H1 (cell line): ENCODE data around the gene DUS1L. TPM values are rescaled to one million over a fixed set of nuclear protein-coding genes. Genes with fewer than 3 reads are reported as not detected.

Source experiments
- CTCF ChIA-PET: fragments of 300-600 bp; sonication (Branson Sonifier 250); formaldehyde crosslinking; loops from one replicate; lab custom pipeline; 2021; ENCODE audit not compliant: partially characterized antibody; lab: Charles Lee
- POLR2A ChIA-PET: fragments of 300-600 bp; sonication (Branson Sonifier 250); formaldehyde crosslinking; loops from one replicate; lab custom pipeline; 2021; ENCODE audit warnings: inconsistent platforms; ENCODE audit not compliant: partially characterized antibody; lab: Charles Lee
- DNase-seq, 2 experiments: peaks; one replicate each; pipeline versions ENCODE4 v3.0.0 to v3.0.0-alpha.2; 2010 to 2022; ENCODE audit warnings: low spot score in 2 of 2, low read depth in 1 of 2, mixed read lengths in 1 of 2
- FAIRE-seq: peaks from 2 replicates; lab custom pipeline; 2011; peaks lifted over from hg19 to GRCh38; lab: Jason Lieb, UNC
- H2AFZ ChIP-seq: 2 replicates; pipeline ENCODE4 v1.8.1; 2012; ENCODE audit warnings: low read length, inconsistent platforms
- H2AK5ac ChIP-seq: 2 replicates; pipeline ENCODE4 v1.6.1; 2013; ENCODE audit warnings: low read depth, low read length
- H2BK120ac ChIP-seq: replicated peaks from 2 replicates; pipeline ENCODE3; 2013; ENCODE audit warnings: low read depth, low read length, inconsistent platforms
- H2BK12ac ChIP-seq: 2 replicates; pipeline ENCODE4 v1.6.1; 2013; ENCODE audit warnings: low read depth, low read length
- H2BK15ac ChIP-seq: 2 replicates; pipeline ENCODE4 v1.6.1; 2013; ENCODE audit warnings: low read length
- H2BK20ac ChIP-seq: 2 replicates; pipeline ENCODE4 v1.6.1; 2013; ENCODE audit warnings: low read length
- H2BK5ac ChIP-seq: 2 replicates; pipeline ENCODE4 v1.6.1; 2013; ENCODE audit warnings: low read depth, low read length
- H3K14ac ChIP-seq: 2 replicates; pipeline ENCODE4 v1.6.1; 2013; ENCODE audit warnings: inconsistent platforms; ENCODE audit not compliant: insufficient read length
- H3K18ac ChIP-seq: 2 replicates; pipeline ENCODE4 v1.6.1; 2013; ENCODE audit warnings: low read length; ENCODE audit errors: extremely low read depth
- H3K23ac ChIP-seq: 2 replicates; pipeline ENCODE4 v1.6.1; 2013; ENCODE audit warnings: inconsistent platforms; ENCODE audit not compliant: insufficient read length
- H3K23me2 ChIP-seq: 2 replicates; pipeline ENCODE4 v1.6.1; 2013; ENCODE audit warnings: low read depth, low read length
- H3K27ac ChIP-seq: 2 replicates; pipeline ENCODE4 v1.6.1; 2011; ENCODE audit warnings: low read depth, low read length, inconsistent platforms
- H3K27me3 ChIP-seq, 4 experiments: replicated peaks in 1 of 4; 1 replicate in 1 of 4; 2 replicates in 3 of 4; pipeline versions ENCODE4 v1.6.1 to v1.8.1; 2011 to 2013; ENCODE audit warnings: low read length in 3 of 4, mild to moderate bottlenecking in 3 of 4, inconsistent platforms in 2 of 4, mixed read lengths in 2 of 4, moderate library complexity in 1 of 4; ENCODE audit not compliant: control insufficient read depth in 3 of 4, insufficient read depth in 3 of 4; ENCODE audit errors: extremely low read depth in 1 of 4
- H3K36me3 ChIP-seq, 4 experiments: 2 replicates each; pipeline versions ENCODE4 v1.6.1 to v1.8.1; 2011 to 2013; ENCODE audit warnings: mild to moderate bottlenecking in 4 of 4, low read length in 3 of 4, moderate library complexity in 2 of 4, control low read depth in 1 of 4, inconsistent platforms in 1 of 4; ENCODE audit not compliant: insufficient read depth in 4 of 4, control insufficient read depth in 2 of 4
- H3K4ac ChIP-seq: replicated peaks from 2 replicates; pipeline ENCODE3; 2013; ENCODE audit warnings: low read length, low read depth, mixed read lengths, inconsistent platforms; ENCODE audit not compliant: insufficient read length
- H3K4me1 ChIP-seq, 4 experiments: replicated peaks in 1 of 4; 1 replicate in 1 of 4; 2 replicates in 3 of 4; pipeline versions ENCODE4 v1.6.1 to v1.8.1; 2011 to 2013; ENCODE audit warnings: low read length in 3 of 4, inconsistent platforms in 2 of 4, mixed read lengths in 1 of 4; ENCODE audit not compliant: insufficient read depth in 4 of 4, control insufficient read depth in 3 of 4
- H3K4me2 ChIP-seq, 2 experiments: 2 replicates each; pipeline versions ENCODE4 v1.6.1 to v1.8.1; 2011 to 2013; ENCODE audit warnings: low read depth in 2 of 2, low read length in 2 of 2, control low read depth in 1 of 2, inconsistent platforms in 1 of 2, mild to moderate bottlenecking in 1 of 2; ENCODE audit not compliant: insufficient read depth in 1 of 2
- H3K4me3 ChIP-seq, 4 experiments: fragments of 200-600, 300-600 bp in 1 of 4; sonication (generic), shearing (Covaris generic), sonication (Bioruptor Twin) in 1 of 4; 2 replicates each; pipeline versions ENCODE4 v1.5.1 to v1.8.1; 2011 to 2016; ENCODE audit warnings: low read length in 4 of 4, low read depth in 3 of 4, control low read depth in 2 of 4, inconsistent platforms in 2 of 4, mild to moderate bottlenecking in 2 of 4, mixed read lengths in 1 of 4, moderate library complexity in 1 of 4; ENCODE audit not compliant: insufficient read depth in 2 of 4; ENCODE audit errors: extremely low read depth in 1 of 4
- H3K56ac ChIP-seq: replicated peaks from 2 replicates; pipeline ENCODE3; 2013; ENCODE audit warnings: low read depth, mild to moderate bottlenecking, mixed read lengths, low read length, inconsistent platforms; ENCODE audit not compliant: insufficient read length
- H3K79me1 ChIP-seq: 2 replicates; pipeline ENCODE4 v1.6.1; 2013; ENCODE audit warnings: low read depth, low read length, control low read depth
- H3K79me2 ChIP-seq, 2 experiments: 2 replicates each; pipeline versions ENCODE4 v1.6.1 to v1.8.1; 2012 to 2013; ENCODE audit warnings: low read length in 2 of 2, mild to moderate bottlenecking in 2 of 2, inconsistent platforms in 1 of 2; ENCODE audit not compliant: insufficient read depth in 2 of 2, control insufficient read depth in 1 of 2
- H3K9ac ChIP-seq, 4 experiments: replicated peaks in 1 of 4; 1 replicate in 1 of 4; 2 replicates in 3 of 4; pipeline versions ENCODE4 v1.6.1 to v1.8.1; 2011 to 2013; ENCODE audit warnings: low read depth in 3 of 4, low read length in 3 of 4, control low read depth in 2 of 4, mild to moderate bottlenecking in 2 of 4, moderate library complexity in 2 of 4, inconsistent platforms in 1 of 4; ENCODE audit errors: extremely low read depth in 1 of 4
- H3K9me3 ChIP-seq, 2 experiments: 2 replicates each; pipeline versions ENCODE4 v1.6.1 to v1.8.1; 2012 to 2013; ENCODE audit warnings: mild to moderate bottlenecking in 2 of 2, moderate library complexity in 2 of 2, control low read depth in 1 of 2, inconsistent platforms in 1 of 2, low read depth in 1 of 2, low read length in 1 of 2, mixed read lengths in 1 of 2; ENCODE audit not compliant: insufficient read depth in 2 of 2
- H4K20me1 ChIP-seq, 2 experiments: replicated peaks in 1 of 2; 2 replicates each; pipeline versions ENCODE3 to v1.8.1; 2011 to 2013; ENCODE audit warnings: inconsistent platforms in 2 of 2, low read length in 2 of 2, mild to moderate bottlenecking in 1 of 2; ENCODE audit not compliant: insufficient read depth in 2 of 2, control insufficient read depth in 1 of 2
- H4K5ac ChIP-seq: 2 replicates; pipeline ENCODE4 v1.6.1; 2013; ENCODE audit warnings: low read length, low read depth, mixed read lengths, inconsistent platforms; ENCODE audit not compliant: insufficient read length
- H4K8ac ChIP-seq: 2 replicates; pipeline ENCODE4 v1.8.0; 2013; ENCODE audit warnings: mild to moderate bottlenecking, moderate library complexity, low read length, inconsistent platforms; ENCODE audit not compliant: insufficient read depth; ENCODE audit errors: extremely low read depth
- H4K91ac ChIP-seq: replicated peaks from 2 replicates; pipeline ENCODE3; 2013; ENCODE audit warnings: low read length, mixed read lengths, inconsistent platforms; ENCODE audit not compliant: insufficient read length
- ZNF274 ChIP-seq: IDR thresholded peaks from 2 replicates; pipeline ENCODE4 v1.7.0; 2012; ENCODE audit warnings: low read length, borderline replicate concordance; ENCODE audit errors: extremely low read depth
- WGBS, 2 experiments: shearing (Covaris generic) in 1 of 2; methylation state at CpG; one replicate each; pipeline versions ENCODE4 v1.1.6 to v1.1.7; 2013 to 2015; ENCODE audit warnings: low lambda C conversion rate in 2 of 2, mixed read lengths in 2 of 2, inconsistent platforms in 1 of 2, low coverage in 1 of 2, missing lambda C conversion rate in 1 of 2; ENCODE audit not compliant: insufficient replicate concordance in 2 of 2, insufficient coverage in 1 of 2, insufficient read length in 1 of 2; ENCODE audit errors: extremely low coverage in 1 of 2, missing lambda C conversion rate in 1 of 2; 5-methylcytosine and 5-hydroxymethylcytosine counted together
- polyA plus RNA-seq, 7 experiments: library from polyadenylated mRNA; depleted of rRNA in 3 of 7; stranded (reverse) in 5 of 7; unstranded in 2 of 7; fragments of >200 nt in 5 of 7; fragments of 200-250 nt in 2 of 7; gene quantifications; 1 replicate in 5 of 7; 2 replicates in 1 of 7; 4 replicates in 1 of 7; pipeline versions ENCODE4 v1.2.1 to v1.2.3, GENCODE V29; 2011 to 2013; ENCODE audit warnings: missing spikeins in 2 of 7, mixed read lengths in 2 of 7
- total RNA-seq: library from RNA; stranded (reverse); fragmentation: NEBNext Ultra II Directional; extraction: Animal tissue kit (Norgen Biotek cat#: 25700); gene quantifications from 2 replicates; pipeline ENCODE4 v1.2.1, GENCODE V29; 2021

Gene DUS1L
- total and polyA plus RNA-seq, 2 of the 8 experiments (the other 6 are each of a cell fraction or from before 2014, with no cell fraction given): 34.5 to 69.1 TPM

DNA sequence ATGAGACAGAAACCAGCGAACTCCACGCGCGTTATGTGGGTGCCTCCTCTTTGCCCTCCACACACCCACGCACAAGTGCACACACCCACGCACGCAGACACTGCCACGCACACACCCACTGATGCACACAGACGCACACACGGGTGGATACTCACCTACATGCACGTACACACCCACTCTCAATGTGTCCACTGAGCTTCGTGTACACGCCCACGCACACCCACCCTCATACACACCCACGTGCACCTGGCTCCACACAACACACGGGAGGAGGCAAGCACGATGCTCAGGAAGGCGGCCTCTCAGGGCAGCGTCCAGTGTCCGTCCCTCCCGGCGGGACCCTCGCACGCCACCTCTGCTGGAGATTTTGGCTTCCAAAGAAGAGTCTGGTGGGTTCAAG lies 18.2 kb downstream of the DUS1L start:
- no peak overlapping the region for H3K9ac ChIP-seq
- H4K20me1 ChIP-seq: peaks cover 0 to 8% of the 10 kb centered on the region in 2 experiments
- H3K27me3 ChIP-seq: peaks cover 0 to 4% (median 0%) of the 10 kb centered on the region in 4 experiments; a peak in 1 of 7 replicates
- WGBS, 2 experiments: 94% methylated on average over 24 of the region's 24 CpGs; no CpG with 5 or more reads in 1 of the 2 experiments
- no peaks in the 10 kb centered on the region for H3K9me3 ChIP-seq
- H4K91ac ChIP-seq: no peak overlapping the region
- H2BK15ac ChIP-seq: no peak overlapping the region
- H4K5ac ChIP-seq: no peak overlapping the region
- POLR2A ChIA-PET: interaction anchor here (0.9 to 1.3 kb wide), 3 partner anchors 13 to 42 kb away, joined by 4 to 6 read pairs (median 4); partner anchors contain the start of gene RAC3
- no peak overlapping the region for H3K4me2 ChIP-seq
- no peak overlapping the region for H2AFZ ChIP-seq
- H3K56ac ChIP-seq: no peak overlapping the region
- CTCF ChIA-PET: interaction anchor here (0.8 kb wide), 1 partner anchor 17 kb away, joined by 3 read pairs; no protein-coding TSS in a partner anchor
- no peak for DNase-seq
- peaks cover 0 to 18% (median 10%) of the 10 kb centered on the region in 4 experiments; a peak in 5 of 7 replicates for H3K4me1 ChIP-seq
- no peak overlapping the region for H3K23ac ChIP-seq
- peaks cover 0 to 8% (median 2%) of the 10 kb centered on the region in 4 experiments; a peak in 3 of 8 replicates for H3K36me3 ChIP-seq
- no peak overlapping the region for H2BK120ac ChIP-seq
- H3K79me1 ChIP-seq: peaks cover 3% of the 10 kb centered on the region; the same call in 1 of the 2 replicates
- H2BK20ac ChIP-seq: no peak overlapping the region
- no peak overlapping the region for H2AK5ac ChIP-seq
- no peak overlapping the region for H2BK5ac ChIP-seq
- no peak overlapping the region for H2BK12ac ChIP-seq
- H3K18ac ChIP-seq: no peak overlapping the region
- peaks cover 5% of the 10 kb centered on the region; the same call in 1 of the 2 replicates for H3K23me2 ChIP-seq
- H3K4ac ChIP-seq: no peak overlapping the region
- H3K4me3 ChIP-seq: no peak overlapping the region
- no peak overlapping the region for H3K27ac ChIP-seq
- FAIRE-seq: no peak
- H3K79me2 ChIP-seq: peaks cover 0 to 4% of the 10 kb centered on the region in 2 experiments; a peak in 1 of 4 replicates
- no peak overlapping the region for H3K14ac ChIP-seq
- no peak overlapping the region for H4K8ac ChIP-seq
- no peak for TF ChIP-seq ZNF274
